ENCODE results near the gene FRY.

Gene FRY

GRCh38 chr13:32134241-32135055 is 102.9 kb downstream of the FRY start:
- no peak overlapping the region for H3K27ac ChIP-seq
- no peak for TF ChIP-seq CTCF (conservative IDR thresholded peaks at IDR 0.05; ENCODE audit: low read depth)
- ChIA-PET CTCF (no interaction called here), POLR2A (ENCODE audit: low non-redundant PET) (no interaction called here)
- no peak for DNase-seq (ENCODE audit: low spot score)

- no peak for TF ChIP-seq CTCF (conservative IDR thresholded peaks at IDR 0.05; ENCODE audit: low read depth)
- CTCF ChIA-PET, result no interaction called here
- no peak for DNase-seq (ENCODE audit: low spot score)
- no peak overlapping the region for H3K27ac ChIP-seq
- POLR2A ChIA-PET (ENCODE audit: low non-redundant PET), result no interaction called here
These were observed 103.4 kb downstream of the FRY start for GRCh38 chr13:32135056-32135390.

- no peak overlapping the region for H3K27ac ChIP-seq
- DNase-seq (ENCODE audit: low spot score), result no peak
- ChIA-PET CTCF (no interaction called here), POLR2A (ENCODE audit: low non-redundant PET) (no interaction called here)
- TF ChIP-seq CTCF (conservative IDR thresholded peaks at IDR 0.05; ENCODE audit: low read depth), result no peak
These were observed 104.1 kb downstream of the FRY start for GRCh38 chr13:32135655-32136054.

GRCh38 chr13:32136061-32136460 is 104.5 kb downstream of the FRY start:
- TF ChIP-seq CTCF (conservative IDR thresholded peaks at IDR 0.05; ENCODE audit: low read depth), result no peak
- no peak overlapping the region for H3K27ac ChIP-seq
- ChIA-PET CTCF (no interaction called here), POLR2A (ENCODE audit: low non-redundant PET) (no interaction called here)
- no peak for DNase-seq (ENCODE audit: low spot score)

GRCh38 chr13:32136716-32137115 is 105.1 kb downstream of the FRY start:
- POLR2A ChIA-PET (ENCODE audit: low non-redundant PET), result no interaction called here
- no peak overlapping the region for H3K27ac ChIP-seq
- CTCF ChIA-PET, result no interaction called here
- TF ChIP-seq CTCF (conservative IDR thresholded peaks at IDR 0.05; ENCODE audit: low read depth), result no peak
- DNase-seq (ENCODE audit: low spot score), result no peak

GRCh38 chr13:32139251-32139650 is 107.7 kb downstream of the FRY start:
- no peak for TF ChIP-seq CTCF (conservative IDR thresholded peaks at IDR 0.05; ENCODE audit: low read depth)
- DNase-seq (ENCODE audit: low spot score), result no peak
- POLR2A ChIA-PET (ENCODE audit: low non-redundant PET), result no interaction called here
- no peak overlapping the region for H3K27ac ChIP-seq
- CTCF ChIA-PET, result no interaction called here

All from RWPE1 (cell line).